Heart left ventricle (tissue), 16 donors: Measurements from ENCODE around the gene P2RX3. TPM values are rescaled to one million over a fixed set of nuclear protein-coding genes. Genes with fewer than 3 reads are reported as not detected.
A peak's percentile ranks its signal among the peaks of the same experiment; 100 is the strongest.

Source experiments
- ATAC-seq, 4 donors: fragments of 200-7000 bp; cut with Tn5 transposase; one replicate each; pipeline ENCODE4 v1.9.1; 2020 to 2022; ENCODE audit warnings: moderate library complexity in 4 of 4, mild to moderate bottlenecking in 3 of 4, moderate number of reproducible peaks in 1 of 4
- DNase-seq, 5 donors: peaks; one replicate each; pipeline ENCODE4 v3.0.0-alpha.2; 2020
- H3K27ac ChIP-seq, 12 donors: fragments of 200-600 bp; sonication (generic) in 4 of 12; one replicate each; pipeline versions ENCODE4 v1.5.0 to v1.8.0; 2016 to 2022; ENCODE audit warnings: mild to moderate bottlenecking in 2 of 12
- H3K27me3 ChIP-seq, 9 donors: fragments of 200-600 bp; sonication (generic) in 2 of 9; one replicate each; pipeline versions ENCODE4 v1.5.1 to v1.8.0; 2016 to 2022; ENCODE audit warnings: mild to moderate bottlenecking in 3 of 9
- H3K36me3 ChIP-seq, 9 donors: fragments of 200-600 bp; sonication (generic) in 2 of 9; one replicate each; pipeline versions ENCODE4 v1.5.0 to v1.8.0; 2018 to 2022; ENCODE audit warnings: mild to moderate bottlenecking in 2 of 9
- H3K4me1 ChIP-seq, 12 donors: fragments of 200-600 bp; sonication (generic) in 4 of 12; one replicate each; pipeline versions ENCODE4 v1.5.0 to v1.8.0; 2016 to 2022; ENCODE audit warnings: mild to moderate bottlenecking in 3 of 12
- H3K4me3 ChIP-seq, 12 donors: fragments of 200-600 bp; sonication (generic) in 4 of 12; one replicate each; pipeline versions ENCODE4 v1.5.0 to v1.8.0; 2017 to 2022; ENCODE audit warnings: mild to moderate bottlenecking in 9 of 12, moderate library complexity in 4 of 12
- H3K9me3 ChIP-seq, 12 donors: fragments of 200-600 bp; sonication (generic) in 4 of 12; one replicate each; pipeline versions ENCODE4 v1.5.0 to v1.8.0; 2016 to 2022; ENCODE audit warnings: mild to moderate bottlenecking in 1 of 12
- CTCF ChIP-seq, 12 donors: fragments of 200-600 bp; sonication (generic) in 4 of 12; IDR thresholded peaks; one replicate each; pipeline versions ENCODE4 v1.5.0 to v1.8.0; 2018 to 2022; ENCODE audit warnings: antibody characterized with exemption in 12 of 12, mild to moderate bottlenecking in 5 of 12
- POLR2A ChIP-seq, 2 donors: fragments of 450-650 bp; IDR thresholded peaks; one replicate each; pipeline ENCODE4 v1.6.1; 2017; ENCODE audit warnings: antibody characterized with exemption in 2 of 2, mild to moderate bottlenecking in 2 of 2, moderate library complexity in 2 of 2
- WGBS, 4 donors: extraction: QIAGEN DNeasy Blood & Tissue Kit in 2 of 4; methylation state at CpG; one replicate each; pipeline versions ENCODE4 v1.1.5 to v1.1.7; 2013 to 2018; 5-methylcytosine and 5-hydroxymethylcytosine counted together
- intact Hi-C, 10 donors: fragments of 100-400 bp; cut with DNase I; formaldehyde crosslinking; loops; one replicate each; pipeline versions ENCODE4 v1.11.1 to v1.14.2; 2022
- polyA plus RNA-seq, 2 donors: library from polyadenylated mRNA; stranded (reverse); fragments of 200-250 nt; gene quantifications; one replicate each; pipeline ENCODE4 v1.2.3, GENCODE V29; 2013
- total RNA-seq, 9 donors: library from RNA; depleted of rRNA in 2 of 9; stranded (reverse); fragments of >200 nt in 2 of 9; fragmentation: NEBNext Ultra II Directional in 3 of 9; extraction: Animal tissue kit (Norgen Biotek cat#: 25700) in 3 of 9; gene quantifications; one replicate each; pipeline versions ENCODE4 v1.1.0 to v1.2.4, GENCODE V29; 2016 to 2023
- donor health status: ischemic (EF 13 %, LVEDD 7.1; RV severe dilation, severe dysfunction).
- donor health status: healthy with polysubstance abuse.
- donor health status: DM: no; HTN: yes; CAD: no.
- donor health status: DM: no; HTN: no; CAD: no.
- donor health status: ischemic (EF 25% LVEDD 6.9; RV normal size, moderate dysfunction).
- donor health status: ischemic (EF 25% LVEDD 5.7; RV mildly dilated, moderate dysfunction).
- donor health status: healthy.
- donor health status: DM: yes; HTN: yes; CAD: no.
- donor health status: ischemic (EF 35%, LVEDD 5.7; RV mildly dilated, moderate dysfunction).
- donor health status: nonischemic (EF 11% LVEDD 7.7; RV severe dilation, severe dysfunction).
- donor health status: DM: yes; HTN: yes; CAD: no.
- donor health status: PGD.
- donor health status: ischemic (EF 29% LVEDD 5.4; RV normal size, mild dysfunction).
- donor health status: nonischemic (EF 23%, LVEDD 6.1; RV moderate dilation, normal function).

P2RX3 gene
- total and polyA plus RNA-seq, 11 donors, result 0.35 to 7.1 (median 1.3) TPM

GRCh38 chr11:57368106-57368844 is 30.1 kb downstream of the P2RX3 start:
- WGBS, 4 donors, result 58 to 69% (median 64%) methylated on average over 13 to 19 of the region's 19 CpGs
- peak in 1 of 4 donors; percentile 71 for ATAC-seq
- Histone ChIP-seq H3K4me3 (no peak overlapping the region), H3K9me3 (no peaks in the 10 kb centered on the region), H3K27ac (no peak overlapping the region), H3K4me1 (peaks cover 0 to 29% (median 11%) of the 10 kb centered on the region in 12 donors), H3K27me3 (peaks cover 0 to 3% (median 0%) of the 10 kb centered on the region in 9 donors), H3K36me3 (no peaks in the 10 kb centered on the region)
- no peak for TF ChIP-seq POLR2A (IDR thresholded peaks at IDR 0.05)
- TF ChIP-seq CTCF (IDR thresholded peaks at IDR 0.05), result no peak
- DNase-seq, result peak in 1 of 5 donors; percentile 40
- intact Hi-C loops, result no loop called here

- ATAC-seq (peak in 1 of 4 donors; percentile 25), DNase-seq (no peak)
- no peaks in the 10 kb centered on the region for H3K9me3 ChIP-seq
- H3K4me1 ChIP-seq, result peaks cover 0 to 31% (median 13%) of the 10 kb centered on the region in 12 donors
- intact Hi-C loops, result no loop called here
- TF ChIP-seq CTCF (IDR thresholded peaks at IDR 0.05) (no peak), POLR2A (IDR thresholded peaks at IDR 0.05) (no peak)
- H3K27me3 ChIP-seq, result no peaks in the 10 kb centered on the region
- H3K4me3 ChIP-seq, result no peak overlapping the region
- 69 to 76% (median 73%) methylated on average over 5 of the region's 5 CpGs for WGBS, 4 donors
- no peak overlapping the region for H3K27ac ChIP-seq
- H3K36me3 ChIP-seq, result no peaks in the 10 kb centered on the region
These were observed 30.7 kb downstream of the P2RX3 start for GRCh38 chr11:57368845-57369232.

DNA sequence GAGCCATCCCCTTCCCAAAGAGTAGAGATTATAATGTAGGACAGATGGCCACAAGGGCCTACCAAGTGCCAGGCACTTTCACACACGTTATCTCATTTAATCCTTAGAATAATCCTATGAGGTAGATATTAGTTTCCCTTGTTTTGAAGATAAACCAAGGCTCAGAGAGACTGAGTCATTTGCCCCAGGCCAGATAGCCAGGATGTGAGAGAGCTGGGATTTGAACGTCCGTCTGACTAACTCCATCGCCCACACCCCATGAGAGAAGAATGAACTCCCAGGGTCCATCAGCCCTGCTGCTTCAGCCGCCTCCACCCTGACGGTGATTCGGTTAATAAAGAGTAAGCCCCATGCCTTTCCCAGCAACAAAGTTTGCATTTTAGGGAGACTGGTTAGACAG is 32.1 kb downstream of the P2RX3 start:
- no peak overlapping the region for H3K4me3 ChIP-seq
- H3K4me1 ChIP-seq, result peaks cover 0 to 31% (median 13%) of the 10 kb centered on the region in 12 donors
- no peak for TF ChIP-seq POLR2A (IDR thresholded peaks at IDR 0.05)
- no peak for TF ChIP-seq CTCF (IDR thresholded peaks at IDR 0.05)
- DNase-seq (no peak), ATAC-seq (no peak)
- intact Hi-C loops, result no loop called here
- WGBS, 4 donors, result 80 to 89% (median 82%) methylated on average over 7 of the region's 7 CpGs
- no peak overlapping the region for H3K27ac ChIP-seq
- H3K9me3 ChIP-seq, result no peaks in the 10 kb centered on the region
- H3K27me3 ChIP-seq, result no peaks in the 10 kb centered on the region
- H3K36me3 ChIP-seq, result no peaks in the 10 kb centered on the region

- Histone ChIP-seq H3K9me3 (no peaks in the 10 kb centered on the region), H3K4me1 (peaks cover 0 to 31% (median 13%) of the 10 kb centered on the region in 12 donors), H3K4me3 (no peak overlapping the region), H3K36me3 (no peaks in the 10 kb centered on the region), H3K27me3 (no peaks in the 10 kb centered on the region), H3K27ac (no peak overlapping the region)
- intact Hi-C loops, result no loop called here
- ATAC-seq (no peak), DNase-seq (no peak)
- TF ChIP-seq POLR2A (IDR thresholded peaks at IDR 0.05) (no peak), CTCF (IDR thresholded peaks at IDR 0.05) (no peak)
These were observed 32.8 kb downstream of the P2RX3 start for GRCh38 chr11:57370941-57371340.
